HUDEP-2 (cell line): ENCODE results near the gene EEPD1.
"Not testable (repeated sequence)": the region's sequence is repeated elsewhere in the genome, so short reads cannot be mapped to it uniquely, and the experiment has no call there.

Source experiments
- DNase-seq, 76 experiments: peaks; one replicate each; lab custom pipeline; 2025; ENCODE audit not compliant: unreplicated experiment in 76 of 76; lab: John Stamatoyannopoulos, UW

EEPD1 gene

DNA sequence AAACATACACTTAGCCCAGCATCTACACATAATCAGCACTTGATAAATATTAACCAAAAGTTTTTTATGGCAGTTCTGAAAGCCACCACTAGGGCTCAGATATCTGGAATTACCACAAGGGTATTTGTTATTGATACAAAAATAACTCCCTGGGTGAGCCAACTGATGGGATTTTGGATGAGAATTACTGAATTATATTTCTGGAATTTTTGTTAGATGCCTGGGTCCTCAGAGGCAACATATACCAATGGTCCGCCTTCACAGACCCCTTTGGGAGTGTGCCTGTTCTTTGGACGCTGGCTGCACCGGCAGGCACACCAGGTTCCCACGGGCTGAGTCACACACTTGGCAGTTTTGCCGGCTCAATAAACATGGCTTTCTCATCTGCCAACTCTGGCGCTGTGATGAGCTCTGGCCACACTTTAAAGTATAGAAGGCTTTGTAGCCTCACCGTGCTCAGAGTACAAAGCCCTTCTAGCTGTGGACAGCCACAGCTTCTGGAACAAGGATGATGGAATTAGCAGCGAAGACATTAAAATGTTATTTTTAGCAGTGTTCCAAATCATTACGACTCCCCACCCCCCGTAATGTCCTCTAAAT, 24.5 kb upstream of the EEPD1 start:
- DNase-seq = peak in 3 of 76 experiments; percentile 9 to 26 (median 11)

DNA sequence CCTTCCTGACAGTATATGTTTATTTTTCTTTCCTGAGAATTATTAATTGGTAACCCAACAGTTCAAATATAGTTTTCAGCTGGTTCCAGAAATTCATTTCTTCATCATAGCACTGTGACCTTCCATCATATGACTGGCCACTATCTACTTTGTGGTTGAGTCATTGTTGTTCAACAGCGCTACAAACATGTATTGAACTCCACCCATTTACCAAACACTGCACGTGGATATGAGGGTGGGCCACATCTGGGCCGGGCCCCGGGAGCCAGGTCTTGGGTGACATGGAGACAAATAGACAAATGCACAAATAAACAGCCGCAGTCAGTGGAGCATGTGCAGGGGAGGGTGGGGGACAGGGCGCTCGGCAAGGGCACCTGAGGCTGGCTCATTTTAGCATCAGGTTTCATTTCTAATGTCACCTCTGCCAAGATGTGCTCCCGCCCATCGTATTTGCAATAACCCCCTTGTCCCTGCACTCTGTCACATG, 24.0 kb upstream of the EEPD1 start:
- no peak for DNase-seq

DNA sequence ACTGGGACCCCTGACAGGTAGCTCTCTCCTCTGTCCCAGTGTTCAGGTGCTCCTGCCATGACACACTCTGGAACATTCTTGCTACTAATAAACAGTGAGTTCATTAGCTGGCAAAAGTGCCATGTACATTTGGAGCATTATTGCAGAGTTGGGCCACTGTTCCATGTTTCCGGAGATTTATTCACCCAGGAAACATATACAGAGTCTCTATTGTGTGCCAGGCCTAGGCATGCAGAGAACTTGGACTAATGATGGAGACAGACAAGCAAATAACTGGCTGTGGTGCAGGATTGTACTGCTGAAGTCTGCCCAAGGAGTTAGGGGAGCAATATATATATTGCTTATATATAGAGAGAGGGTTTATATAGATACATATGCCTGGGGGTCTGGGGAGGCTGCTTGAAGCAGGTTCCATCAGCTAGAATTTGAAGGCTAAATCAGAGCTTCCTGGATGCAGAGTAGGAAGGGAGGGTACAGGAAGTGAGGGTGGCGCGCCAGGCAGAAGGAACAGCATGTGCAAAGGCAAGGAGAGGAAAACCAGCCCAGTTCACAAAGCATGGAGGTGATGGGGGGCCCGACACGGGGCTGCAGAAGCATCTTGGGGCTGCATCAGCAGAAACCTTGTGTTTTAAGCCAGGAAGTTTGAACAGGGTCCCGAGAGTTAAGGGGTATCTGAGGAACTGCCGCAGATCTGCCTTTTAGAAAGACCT, 22.7 kb upstream of the EEPD1 start:
- no peak for DNase-seq

DNA sequence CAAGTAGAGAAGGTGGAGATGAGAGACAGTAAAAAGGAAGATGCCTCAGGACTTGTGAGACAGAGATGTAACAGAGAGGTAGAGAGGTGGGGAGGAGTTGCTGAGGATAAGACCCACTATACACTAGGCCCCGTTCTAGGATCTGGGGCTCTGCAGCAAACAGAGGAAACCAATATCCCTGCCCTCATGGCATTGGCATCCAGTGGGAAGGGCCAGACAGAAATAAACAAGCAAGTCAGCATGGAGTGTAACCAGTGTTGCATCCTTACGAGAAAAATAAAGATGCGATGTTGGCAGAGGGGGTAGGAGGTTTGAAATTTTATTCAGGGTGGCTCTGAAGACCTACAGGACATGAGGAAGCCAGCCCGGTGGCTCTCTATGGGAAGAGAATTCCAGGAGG, 22.0 kb upstream of the EEPD1 start:
- DNase-seq = no peak

DNA sequence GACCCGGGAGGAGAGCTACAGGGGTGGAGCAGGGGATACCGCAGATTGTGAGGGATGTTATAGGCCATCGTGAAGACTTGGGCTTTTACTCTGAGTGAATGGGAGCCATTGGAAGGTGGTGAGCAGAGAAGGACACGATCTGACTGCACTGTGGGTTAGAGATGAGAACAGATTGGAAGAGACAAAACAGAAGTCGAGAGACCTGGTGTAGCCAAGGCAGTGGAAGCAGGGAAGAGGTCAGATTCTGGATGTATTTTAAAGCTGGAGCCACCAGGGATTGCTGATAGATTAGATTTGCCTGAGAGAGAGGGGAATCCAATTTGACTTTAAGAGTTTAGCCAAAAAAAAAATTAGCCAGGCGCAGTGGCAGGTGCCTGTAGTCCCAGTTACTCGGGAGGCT, 21.6 kb upstream of the EEPD1 start:
- DNase-seq = no peak

DNA sequence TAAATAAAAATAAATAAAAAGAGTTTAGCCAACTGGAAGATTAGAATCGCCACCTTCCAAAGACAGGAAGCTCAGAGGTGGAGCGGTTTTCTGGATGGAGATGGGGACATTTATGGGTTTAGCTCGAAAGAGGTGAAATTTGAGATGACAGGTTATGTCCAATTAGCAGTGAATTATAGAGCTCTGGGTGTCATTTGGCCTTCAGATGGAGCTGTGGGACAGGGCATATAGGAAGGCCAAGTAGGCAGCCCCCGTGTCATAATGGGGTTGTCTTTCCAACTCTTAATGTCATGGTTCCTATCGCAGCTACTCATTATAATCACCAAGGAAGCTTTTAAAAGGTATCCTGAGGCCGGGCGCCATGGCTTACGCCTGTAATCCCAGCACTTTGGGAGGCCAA, 21.0 kb upstream of the EEPD1 start:
- no peak for DNase-seq

DNA sequence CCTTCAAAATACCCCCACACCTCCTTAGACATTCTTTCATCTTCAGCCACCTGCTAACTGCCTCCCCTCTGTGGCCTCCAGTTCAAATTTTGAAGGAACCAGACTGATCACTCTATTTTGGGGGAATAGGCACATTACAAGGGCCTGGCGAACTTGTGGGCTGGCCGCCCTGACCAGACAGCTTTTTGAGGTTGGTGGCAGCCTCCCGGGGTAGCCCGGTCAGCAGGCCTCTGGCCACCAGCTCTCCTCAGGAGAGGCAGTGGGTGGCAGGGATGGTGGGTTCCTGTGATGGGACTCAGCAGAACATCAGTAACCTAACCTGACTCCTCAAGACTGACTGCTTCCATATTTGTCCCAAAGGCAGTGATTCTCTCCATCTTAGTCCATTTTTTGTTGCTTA, 17.4 kb upstream of the EEPD1 start:
- DNase-seq = no peak

DNA sequence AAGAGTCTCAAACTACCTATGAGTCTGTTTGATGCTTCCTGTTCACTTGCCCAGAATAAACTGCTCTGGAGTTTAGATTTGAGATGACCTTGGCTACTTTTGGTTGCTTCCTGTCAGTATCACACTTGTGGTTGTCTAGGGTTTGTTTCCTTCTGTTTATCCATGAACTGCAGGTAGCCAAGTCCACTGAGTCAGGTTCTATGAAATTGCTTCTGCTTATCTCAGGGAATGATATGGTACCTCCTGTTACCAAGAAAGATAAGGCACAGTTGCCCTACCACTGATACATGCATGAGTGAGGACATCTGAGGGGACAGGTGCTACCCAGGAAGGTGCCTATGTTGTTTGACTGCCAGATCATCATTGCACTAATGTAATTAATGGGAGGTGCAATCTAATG, 15.8 kb upstream of the EEPD1 start:
- DNase-seq = no peak

DNA sequence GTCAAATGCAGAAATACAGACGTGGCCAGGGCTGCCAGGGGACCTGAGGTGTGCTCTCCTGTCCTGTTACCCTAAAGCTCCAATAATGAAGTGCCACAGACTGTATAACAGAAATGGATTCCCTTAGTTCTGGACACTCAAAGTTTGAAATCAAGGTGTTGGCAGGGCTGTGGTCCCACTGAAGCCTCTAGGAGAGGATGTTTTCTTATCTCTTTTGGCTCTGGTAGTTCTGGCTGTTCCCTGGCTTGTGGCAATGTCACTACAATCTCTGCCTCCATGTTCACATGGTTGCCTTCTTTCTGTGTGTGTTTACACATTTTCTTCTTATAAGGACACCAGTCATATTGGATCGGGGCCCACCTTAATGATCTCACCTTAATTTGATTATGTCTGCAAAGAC, 15.3 kb upstream of the EEPD1 start:
- DNase-seq = no peak

DNA sequence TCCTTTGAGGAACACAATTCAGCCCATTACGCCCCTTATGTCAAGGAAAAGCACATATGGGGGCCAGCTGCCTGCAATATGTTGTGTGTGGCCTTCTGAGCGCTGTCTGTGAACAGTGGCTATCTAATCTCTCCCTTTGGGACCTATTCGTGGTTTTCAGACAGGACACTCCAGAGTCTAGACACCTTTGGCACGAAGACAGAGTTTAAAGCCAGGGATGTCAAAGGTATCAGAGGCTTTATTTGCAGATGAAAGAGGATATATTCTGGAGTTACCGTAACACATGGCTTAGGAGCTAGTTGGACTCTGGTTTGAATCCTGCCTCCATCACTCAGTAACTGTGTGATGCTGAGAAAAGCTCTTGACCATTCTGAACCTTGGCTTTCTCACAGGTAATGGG, 14.8 kb upstream of the EEPD1 start:
- DNase-seq = no peak

DNA sequence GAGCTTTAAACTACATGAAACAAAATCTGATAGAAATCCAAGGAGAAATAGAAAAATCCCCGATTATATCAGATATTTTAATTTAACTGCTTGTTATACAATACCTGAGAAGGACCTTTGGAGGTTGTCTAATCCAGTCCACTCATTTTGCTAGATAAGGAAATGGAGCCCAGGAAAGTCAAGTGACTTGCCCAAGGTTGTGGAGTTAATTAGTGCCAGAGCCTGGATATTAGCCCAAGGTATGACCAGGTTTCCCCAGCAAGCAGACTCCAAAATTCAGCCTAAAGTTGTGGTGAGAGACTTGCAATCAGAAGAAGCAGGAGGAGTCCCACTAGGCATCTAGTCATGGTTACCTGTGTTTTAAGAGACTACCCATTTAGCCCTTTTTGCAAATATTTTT, 11.7 kb upstream of the EEPD1 start:
- no peak for DNase-seq

DNA sequence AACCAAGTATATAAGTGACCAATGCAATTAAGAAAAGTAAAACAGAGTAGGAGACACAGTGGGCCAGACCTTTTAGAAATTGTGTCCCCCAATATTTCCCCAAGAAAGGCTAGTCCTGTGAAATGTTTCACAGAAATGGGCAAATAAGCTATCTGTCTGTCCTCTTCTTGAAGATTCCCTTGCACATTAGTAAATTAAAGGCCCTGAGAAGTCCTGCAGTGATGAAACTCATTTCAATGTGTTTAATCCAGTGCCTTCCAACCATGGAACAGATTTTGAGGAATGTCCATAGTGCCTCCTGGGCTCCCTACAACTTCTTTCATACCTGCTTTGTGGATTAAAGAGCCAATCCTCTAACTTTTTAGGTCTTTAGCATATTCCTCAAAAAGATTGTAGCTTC, 11.2 kb upstream of the EEPD1 start:
- DNase-seq = no peak

DNA sequence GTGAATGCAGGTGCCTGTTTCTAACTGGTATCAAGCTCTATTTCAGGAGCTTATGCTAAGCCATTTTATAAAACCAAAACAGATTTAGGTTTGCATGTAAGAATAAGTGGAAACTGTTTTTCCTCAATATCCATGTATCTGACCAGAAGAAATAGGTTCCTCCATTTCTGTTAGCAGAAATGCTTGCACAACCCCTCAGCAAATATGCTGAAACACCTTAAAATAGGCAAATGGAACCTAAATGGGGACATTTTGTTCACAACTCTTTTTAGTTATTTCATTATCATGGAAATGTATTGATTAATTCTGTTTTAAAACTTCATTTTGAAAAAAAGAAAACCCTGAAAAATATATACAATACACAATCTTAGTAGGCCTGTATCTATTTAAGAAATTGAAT, 8.9 kb upstream of the EEPD1 start:
- no peak for DNase-seq

DNA sequence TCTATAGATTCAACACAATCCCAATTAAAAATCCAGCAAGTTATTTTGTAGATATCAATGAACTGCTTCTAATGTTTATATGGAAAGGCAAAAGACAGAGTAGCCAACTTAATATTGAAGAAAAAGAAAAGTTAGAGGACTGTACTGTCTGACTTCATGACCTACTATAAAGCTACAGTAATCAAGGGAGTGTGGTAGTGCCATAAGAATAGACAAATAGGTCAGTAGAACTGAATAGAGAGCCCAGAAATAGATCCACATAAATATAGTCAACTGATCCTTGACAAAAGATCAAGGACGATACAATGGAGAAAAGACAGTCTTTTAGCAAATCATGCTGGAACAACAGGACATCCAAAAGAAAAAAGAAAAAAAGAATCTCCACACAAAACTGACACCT, 7.4 kb upstream of the EEPD1 start:
- DNase-seq = no peak

DNA sequence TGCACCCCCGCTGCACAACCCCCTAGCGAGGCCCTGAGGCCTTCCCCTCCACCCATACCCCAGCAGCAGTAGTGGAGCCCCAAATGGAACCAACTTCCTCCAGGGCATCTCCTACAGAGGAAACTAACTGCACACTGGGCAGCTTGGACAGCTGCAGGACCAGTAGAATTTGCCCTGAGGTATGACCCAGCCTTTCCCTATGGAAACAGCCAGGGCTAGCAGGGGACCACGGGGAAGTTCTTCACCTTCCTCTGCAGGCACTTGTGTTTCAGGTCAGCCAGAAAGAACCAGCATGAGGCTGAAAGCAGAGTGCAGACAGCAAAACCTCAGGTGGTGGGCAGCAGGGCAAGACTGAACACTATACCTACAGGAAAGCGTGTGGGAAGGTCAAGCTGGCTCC, 5.7 kb upstream of the EEPD1 start:
- no peak for DNase-seq

DNA sequence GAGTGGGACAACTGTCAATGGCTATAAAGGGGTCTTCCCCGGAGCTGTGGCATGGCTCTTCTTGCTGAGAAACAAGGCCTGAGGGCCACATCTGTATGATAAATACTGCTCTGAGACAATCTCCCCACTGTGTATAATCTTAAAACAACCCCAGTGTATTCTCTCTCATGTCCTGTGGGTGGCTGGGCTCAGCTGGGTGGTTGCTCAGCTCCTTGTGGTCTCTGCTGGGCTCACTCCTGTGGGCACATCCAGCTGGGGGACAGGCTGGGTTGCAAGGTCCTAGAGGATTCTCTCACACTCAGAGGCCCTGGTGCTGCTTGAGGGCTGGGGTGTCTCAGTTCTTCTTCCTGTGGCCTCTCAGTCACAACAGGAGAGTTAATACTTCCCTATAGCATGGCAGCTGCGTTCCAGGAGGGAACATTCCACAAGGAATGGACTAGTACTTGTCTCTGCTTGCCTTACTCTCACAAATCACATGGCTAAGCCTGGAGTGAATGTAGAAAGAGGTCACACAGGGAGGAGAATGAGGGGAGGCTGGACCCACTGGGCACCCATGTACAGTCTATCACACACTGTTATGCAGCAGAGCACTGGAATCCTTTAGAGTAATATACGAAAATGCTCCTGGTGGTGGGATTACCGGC, 4.5 kb upstream of the EEPD1 start:
- no peak for DNase-seq

DNA sequence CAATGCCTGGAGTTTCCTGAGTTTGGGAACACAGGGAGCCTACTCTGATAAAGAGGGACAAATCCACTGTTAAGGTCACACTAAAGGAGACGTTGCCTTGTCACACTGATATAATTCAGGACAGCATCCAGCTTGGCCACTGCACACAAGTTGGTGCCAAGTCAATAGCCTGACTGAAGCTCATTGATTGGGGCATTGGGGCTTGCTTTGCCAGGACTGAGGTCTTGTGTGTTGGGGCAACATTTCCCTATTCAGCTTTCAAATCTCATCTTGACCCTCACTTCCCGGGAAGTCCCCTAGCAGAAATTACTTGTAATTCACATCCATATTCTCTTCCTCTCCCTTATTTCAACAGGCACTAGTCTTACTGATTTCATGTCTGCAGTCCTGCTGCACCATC, 3.8 kb upstream of the EEPD1 start:
- not testable (repeated sequence) for DNase-seq

DNA sequence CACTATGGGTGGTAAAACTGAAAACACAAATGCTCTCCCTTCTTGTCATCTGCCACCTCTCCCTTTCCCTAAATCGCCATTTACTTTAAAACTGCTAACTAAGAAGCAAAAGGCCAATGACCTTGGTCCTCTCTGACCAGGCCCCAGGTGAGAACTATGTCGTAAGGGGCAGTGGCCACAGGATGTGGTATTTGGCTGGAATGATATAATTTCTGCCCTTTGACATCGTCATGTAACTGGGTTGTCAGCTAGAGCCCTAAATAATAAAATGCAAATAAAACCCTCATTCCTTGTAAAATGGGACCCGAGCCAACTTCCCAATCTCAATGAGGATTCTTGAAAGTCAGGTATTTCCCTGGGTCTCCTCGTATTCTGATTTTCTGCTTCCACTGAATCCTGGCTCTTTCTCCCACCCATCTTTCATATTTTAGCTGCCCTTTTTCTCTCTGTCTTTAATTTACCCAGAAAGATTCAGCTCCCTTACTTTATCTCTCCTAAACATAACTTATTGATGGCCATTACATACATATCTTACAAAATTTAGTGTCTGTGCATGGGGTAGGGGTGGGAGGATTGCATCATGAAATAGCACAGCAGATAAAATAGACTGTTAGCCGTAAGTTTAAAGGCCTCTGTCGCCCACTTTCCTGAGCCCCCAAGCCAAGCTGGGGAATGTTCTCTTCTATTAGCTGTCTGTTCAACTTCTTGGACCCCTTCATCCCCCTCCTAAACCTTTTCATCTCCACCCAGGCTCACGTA, 3.2 kb upstream of the EEPD1 start:
- DNase-seq = no peak

DNA sequence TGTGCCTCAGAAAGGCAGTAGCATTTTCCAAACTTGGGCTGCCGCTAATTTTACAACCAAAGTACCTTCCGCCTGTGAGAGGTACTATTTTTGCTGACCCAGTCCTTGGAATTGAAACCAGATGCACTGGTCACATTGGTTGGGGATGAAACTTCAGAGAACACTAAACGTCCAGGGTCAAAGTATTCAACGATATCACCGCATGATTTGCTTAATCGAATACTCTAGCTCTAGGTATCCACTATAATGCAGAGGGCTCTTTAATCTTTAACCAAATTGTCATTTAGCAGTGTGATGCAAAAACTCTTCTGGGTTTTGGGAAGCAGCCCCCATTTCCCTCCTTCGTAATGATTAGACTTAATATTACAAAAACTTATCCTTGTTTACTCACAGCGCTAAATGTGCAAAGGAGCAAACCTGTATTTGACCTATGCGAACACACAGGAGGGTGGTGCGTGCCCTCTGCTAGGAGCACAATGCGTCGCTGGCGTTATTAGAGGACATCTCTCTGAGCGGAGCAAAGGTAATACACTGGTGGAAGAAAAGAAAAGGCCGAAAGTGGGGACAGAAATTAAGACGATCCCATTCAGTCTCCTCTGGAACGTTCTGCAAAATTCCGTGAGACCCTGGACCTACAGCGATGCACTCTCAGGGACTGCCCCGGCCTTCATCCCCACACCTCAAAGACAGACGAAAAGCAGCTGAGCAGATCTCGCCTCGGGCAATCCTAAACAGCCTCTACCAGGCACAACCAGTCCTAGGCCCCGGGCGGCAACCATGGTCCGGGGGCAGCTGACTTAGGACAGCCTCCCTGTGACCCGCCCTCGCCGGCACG, 916 bp upstream of the EEPD1 start:
- no peak for DNase-seq

DNA sequence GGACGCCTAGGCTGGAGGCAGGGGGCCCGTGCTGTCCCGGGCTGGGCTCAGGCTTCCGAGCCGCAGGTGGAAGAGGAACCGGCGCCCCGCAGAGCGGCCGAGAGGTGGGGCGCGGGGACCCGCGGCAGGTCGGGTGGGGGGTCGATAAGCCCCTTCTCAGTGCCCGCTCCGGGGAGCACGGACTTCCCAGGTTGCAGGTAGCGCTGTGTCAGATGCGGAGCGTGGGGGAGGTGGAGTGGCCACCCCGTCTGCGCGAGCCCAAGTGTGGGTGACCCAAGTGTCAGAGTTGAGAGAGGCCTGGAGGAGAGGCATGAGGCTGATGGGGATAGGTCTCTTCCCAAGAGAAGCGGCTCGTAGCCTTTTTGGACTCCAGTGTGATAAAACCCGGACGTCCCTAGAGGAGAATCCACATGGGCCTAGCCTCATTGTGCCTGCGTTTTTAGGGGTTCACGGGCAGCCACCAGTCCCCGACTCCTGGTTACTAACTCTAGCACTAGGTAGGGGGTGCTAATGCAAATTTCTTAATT, 580 bp downstream of the EEPD1 start:
- DNase-seq = peak in 4 of 76 experiments; percentile 1 to 36 (median 26)
